Vagina (tissue), 2 donors: Measurements from ENCODE around the gene CSNK1D.

Source experiments
- POLR2AphosphoS5 ChIP-seq, 2 donors: sonication (generic); formaldehyde crosslinking; IDR thresholded peaks; one replicate each; pipeline ENCODE4 v1.9.0; 2017; ENCODE audit warnings: antibody characterized with exemption in 2 of 2, mild to moderate bottlenecking in 2 of 2, low read depth in 1 of 2; ENCODE audit not compliant: insufficient read depth in 1 of 2
- TF ChIP-seq, protein P1 (sequence below), 3 experiments: fragments of 450-650 bp in 2 of 3; fragments of 200-600 bp in 1 of 3; sonication (generic) in 1 of 3; IDR thresholded peaks; one replicate each; pipeline ENCODE4 v1.5.1; 2017 to 2019; ENCODE audit warnings: antibody characterized with exemption in 3 of 3, mild to moderate bottlenecking in 2 of 3, moderate library complexity in 2 of 3

DNA sequence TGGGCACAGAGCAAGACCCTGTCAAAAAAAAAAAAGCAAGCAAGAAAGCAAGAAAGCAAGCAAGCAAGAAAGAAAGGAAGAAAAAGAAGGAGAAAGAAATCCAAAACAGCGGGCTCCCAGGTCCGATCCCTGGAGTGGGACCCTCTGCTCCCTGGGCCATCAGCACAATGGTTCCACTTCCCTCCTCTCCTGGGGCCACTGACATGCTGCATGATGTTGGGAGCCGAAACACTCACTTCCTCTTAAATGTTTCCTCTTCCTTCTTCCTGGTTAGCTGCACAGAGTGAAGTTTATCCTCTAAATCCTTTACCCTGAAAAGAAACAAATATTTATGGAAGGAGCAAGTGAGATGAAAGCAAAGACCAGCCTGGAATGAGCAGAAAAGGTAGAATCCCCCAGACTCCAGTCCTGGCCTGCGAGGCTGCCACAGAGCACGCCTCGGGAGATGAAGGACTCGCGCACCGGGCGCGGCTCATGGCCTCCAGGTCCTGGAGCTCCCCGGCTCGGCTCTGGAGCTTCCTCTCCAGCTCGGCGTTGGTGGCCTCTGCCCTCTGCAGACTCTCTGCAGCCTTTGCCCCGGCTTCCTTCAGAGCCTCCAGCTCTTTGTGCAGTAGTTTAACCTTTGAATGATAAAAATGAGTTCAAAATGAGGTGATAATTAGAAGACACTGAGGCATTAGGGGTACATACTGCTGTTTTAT lies 79.8 kb downstream of the CSNK1D start:
- TF ChIP-seq, protein P1, sequence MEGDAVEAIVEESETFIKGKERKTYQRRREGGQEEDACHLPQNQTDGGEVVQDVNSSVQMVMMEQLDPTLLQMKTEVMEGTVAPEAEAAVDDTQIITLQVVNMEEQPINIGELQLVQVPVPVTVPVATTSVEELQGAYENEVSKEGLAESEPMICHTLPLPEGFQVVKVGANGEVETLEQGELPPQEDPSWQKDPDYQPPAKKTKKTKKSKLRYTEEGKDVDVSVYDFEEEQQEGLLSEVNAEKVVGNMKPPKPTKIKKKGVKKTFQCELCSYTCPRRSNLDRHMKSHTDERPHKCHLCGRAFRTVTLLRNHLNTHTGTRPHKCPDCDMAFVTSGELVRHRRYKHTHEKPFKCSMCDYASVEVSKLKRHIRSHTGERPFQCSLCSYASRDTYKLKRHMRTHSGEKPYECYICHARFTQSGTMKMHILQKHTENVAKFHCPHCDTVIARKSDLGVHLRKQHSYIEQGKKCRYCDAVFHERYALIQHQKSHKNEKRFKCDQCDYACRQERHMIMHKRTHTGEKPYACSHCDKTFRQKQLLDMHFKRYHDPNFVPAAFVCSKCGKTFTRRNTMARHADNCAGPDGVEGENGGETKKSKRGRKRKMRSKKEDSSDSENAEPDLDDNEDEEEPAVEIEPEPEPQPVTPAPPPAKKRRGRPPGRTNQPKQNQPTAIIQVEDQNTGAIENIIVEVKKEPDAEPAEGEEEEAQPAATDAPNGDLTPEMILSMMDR (IDR thresholded peaks at IDR 0.05), result no peak
- no peak for TF ChIP-seq POLR2AphosphoS5 (IDR thresholded peaks at IDR 0.05; ENCODE audit: insufficient read depth in 1 of 2, low read depth in 1 of 2)
